Kidney capillary endothelial cell (primary cell): ENCODE measurements around the gene FOLR3.
"Not testable (repeated sequence)": the region's sequence is repeated elsewhere in the genome, so short reads cannot be mapped to it uniquely, and the experiment has no call there.

ENCODE experiments used
- DNase-seq: peaks from one replicate; pipeline ENCODE4 v3.0.0-alpha.2; 2018; ENCODE audit warnings: low spot score

Gene FOLR3

DNA sequence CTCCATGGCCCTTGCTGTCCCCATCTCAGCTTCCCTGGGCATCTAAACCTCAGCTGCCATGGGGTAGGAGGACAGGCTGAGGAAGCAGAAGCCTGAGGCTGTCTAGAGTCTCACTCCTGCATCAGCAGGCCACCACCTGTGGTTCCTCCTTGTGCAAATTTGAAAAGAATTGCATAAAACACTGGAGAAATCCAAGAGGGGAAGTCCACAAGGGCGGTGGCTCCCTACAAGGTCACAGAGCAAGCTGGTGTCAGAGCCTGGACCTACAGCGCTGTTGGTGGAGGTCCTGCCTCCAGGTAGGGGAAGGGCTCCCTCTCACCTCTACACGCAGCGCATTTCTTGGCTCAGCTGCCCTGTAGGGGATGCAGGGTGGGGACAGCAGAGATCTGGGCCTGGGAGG lies at the start of gene FOLR3:
Gene FOLR3, plus strand, starts transcription at position 253 of the 400 bp plus-strand sequence. CDS start 228 bp downstream, outside the sequence.
- not testable (repeated sequence) for DNase-seq

DNA sequence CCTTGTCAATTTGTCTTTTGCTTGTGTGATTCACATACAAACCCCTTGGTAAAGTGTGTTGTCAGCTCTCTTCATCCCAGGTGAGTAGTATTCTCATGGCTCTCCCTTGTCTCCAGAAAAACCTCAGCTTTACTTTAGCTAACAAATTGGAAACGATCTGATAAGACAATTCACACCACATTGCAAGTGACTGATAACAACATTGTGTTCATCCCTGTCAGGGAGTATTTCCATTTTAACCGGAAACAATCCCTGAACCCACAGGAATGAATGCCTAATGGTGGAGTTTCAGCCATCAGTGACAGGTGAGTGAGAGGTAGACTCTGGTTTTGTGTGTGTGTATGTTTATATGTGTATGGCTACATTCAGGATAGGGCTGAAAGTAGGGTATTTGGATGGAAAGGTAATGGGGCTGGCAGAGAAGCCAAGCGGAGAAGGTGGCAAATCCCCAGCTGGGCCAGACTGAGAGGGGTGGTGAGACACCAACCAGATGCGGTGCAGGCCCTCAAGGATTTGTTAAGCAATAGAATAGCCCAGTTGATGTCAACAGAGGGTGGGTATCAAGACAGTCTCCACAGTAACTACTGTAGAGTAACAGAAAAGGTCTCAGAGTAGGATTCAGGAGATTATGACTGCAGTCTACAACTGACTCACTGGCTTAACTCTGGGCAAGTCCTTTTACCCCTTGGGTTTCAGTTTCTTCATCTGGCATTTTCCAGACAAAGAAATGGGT lies 47.3 kb upstream of the FOLR3 start:
- no peak for DNase-seq

DNA sequence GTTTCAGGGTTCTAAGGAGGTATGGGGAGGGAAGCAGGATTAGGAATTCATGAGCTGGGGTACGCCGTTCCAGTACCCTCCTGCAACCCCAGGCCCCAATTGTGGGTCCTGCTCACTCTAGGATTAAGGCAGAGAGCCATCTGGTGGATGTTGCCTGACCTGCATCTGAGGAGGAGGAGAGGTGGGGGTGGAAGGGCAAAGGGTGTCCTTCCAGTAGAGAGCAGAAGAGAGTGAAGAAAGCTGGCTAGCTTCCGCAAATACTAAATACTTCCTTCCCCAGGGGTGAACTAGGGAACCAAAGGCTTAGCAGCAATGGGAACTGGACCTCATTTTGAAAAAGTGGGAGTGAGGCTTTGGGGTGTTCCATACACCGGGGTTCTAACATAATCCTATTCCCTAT lies 44.2 kb upstream of the FOLR3 start:
- DNase-seq: no peak

DNA sequence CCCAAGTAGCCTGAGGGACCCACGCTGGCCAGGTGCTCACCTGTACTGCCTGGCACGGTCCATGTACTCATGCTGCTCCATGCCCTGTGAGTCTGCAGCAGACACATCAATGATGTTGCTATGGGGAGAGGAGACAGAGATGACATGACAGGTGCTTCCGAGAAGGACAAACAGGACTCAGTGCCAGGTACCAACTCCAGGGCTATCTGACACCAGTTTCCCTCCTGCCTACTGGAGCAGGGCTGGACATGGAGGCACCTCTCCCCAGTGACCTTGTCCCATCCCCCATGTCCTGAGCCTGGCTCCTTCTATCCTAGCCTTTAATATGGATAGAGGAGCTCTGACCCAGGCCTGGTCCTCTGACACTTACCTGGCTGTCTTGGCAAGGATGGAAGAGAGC lies 36.8 kb upstream of the FOLR3 start:
- no peak for DNase-seq

DNA sequence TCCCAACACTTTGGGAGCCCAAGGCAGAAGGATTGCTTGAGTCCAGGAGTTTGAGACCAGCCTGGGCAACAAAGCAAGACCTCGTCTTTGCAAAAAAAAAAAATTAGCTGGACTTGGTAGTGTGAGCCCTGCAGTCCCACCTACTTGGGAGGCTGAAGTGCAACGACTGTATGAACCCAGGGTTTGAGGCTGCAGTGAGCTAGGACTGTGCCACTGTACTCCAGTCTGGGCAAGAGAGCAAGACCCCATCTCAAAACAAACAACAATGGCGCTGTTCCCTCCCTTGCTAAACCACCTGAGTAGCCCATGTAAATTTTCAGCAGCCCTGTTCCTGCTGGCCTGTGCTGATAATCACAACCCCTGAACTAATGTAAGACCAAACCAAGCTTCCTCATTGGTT lies 35.5 kb upstream of the FOLR3 start:
- no peak for DNase-seq

DNA sequence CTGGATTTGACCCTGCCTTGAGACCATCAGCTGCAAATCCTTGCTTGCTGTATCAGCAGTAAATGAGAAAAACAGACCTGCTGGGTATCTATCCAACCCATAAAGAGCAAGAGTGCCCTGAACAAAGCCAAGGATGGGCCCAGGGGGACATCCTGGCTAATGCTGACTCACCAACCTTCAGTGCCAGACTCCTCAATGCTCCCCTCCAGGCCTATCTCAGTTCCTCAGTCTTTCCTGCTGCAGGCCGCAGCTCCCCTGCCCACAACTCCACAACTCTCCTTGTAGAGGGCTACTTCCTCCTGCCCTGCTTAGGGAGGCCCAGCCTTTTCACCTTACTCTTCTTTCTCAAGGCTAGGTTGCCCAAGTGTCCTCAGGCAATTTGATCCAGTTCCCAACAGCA lies 35.1 kb upstream of the FOLR3 start:
- DNase-seq: no peak

DNA sequence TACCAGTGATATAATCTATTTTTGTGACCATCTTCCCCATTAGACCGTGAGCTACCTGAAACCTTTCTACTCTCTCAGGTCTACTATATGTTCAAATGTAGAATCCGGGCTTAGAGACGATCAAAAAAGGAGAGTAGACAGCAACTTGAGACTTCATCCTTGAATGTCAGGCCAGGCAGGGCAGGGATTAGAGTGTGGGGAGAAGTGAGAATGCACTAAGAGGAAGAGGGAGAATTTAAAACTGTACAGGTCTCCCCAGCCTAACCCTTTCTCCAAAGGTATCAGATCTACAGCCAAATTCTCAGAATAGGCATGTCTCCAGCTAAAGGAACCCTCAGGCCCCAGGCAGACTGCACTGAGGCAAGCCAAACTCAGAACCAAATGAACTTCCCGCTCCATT lies 33.4 kb upstream of the FOLR3 start:
- no peak for DNase-seq

DNA sequence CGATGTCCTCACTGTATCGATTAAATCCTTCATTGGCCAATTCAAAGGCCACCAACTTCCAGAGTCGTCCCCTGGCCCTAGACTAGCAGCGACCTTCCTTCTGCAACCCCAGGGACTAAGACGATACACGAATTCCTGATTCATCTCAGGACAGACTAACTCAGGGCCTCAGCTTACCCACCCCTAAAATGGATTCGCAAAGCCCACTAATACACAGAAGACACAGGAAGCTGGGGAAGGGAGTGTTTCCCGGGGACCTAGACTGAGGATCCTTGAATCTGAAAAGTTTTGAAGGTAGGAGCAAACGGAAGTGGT lies 32.9 kb upstream of the FOLR3 start:
- no peak for DNase-seq

DNA sequence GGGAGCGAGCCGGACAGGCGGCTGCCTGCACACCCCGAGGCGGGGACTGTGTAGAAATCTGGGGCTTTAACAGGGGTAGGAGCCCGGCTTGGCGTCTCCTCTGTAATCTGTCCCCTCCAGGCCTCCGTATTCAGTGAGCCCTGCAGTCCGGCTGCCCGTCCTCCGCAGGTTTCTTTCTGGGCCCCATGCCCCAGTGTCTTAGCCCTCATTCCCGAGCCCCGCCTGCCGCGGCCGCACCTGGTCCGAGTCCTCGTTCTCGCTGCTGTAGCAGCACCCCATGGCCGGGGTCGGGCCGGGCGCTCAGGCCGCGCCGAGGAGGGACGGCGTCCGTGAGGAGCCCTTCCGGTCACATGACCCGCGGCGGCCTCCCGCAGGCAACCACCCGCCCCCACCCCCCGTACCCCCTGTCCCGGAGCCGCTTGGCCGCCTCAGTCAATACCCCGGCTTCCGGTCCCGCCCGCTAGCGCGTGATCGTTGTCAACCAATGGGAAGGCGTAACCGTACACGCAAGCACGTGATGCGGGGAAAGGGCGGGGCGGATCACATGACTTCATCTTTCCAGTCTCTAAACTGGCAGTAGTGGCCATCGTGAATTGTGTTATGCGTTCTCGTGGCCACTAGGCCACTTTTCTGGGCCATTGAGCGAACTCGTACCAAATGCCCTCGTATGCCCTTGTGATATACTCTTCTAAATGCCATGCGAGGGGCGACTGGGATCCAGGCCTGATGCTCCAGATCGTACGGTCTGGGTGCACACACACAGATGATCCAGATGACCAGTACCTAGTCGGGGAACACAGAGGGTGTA lies 32.4 kb upstream of the FOLR3 start, which contains the start of gene LAMTOR1:
Gene LAMTOR1, minus strand, starts transcription at position 352 of the 808 bp plus-strand sequence. Its CDS starts 73 bp downstream, at position 279.
- DNase-seq: peak; percentile 99

DNA sequence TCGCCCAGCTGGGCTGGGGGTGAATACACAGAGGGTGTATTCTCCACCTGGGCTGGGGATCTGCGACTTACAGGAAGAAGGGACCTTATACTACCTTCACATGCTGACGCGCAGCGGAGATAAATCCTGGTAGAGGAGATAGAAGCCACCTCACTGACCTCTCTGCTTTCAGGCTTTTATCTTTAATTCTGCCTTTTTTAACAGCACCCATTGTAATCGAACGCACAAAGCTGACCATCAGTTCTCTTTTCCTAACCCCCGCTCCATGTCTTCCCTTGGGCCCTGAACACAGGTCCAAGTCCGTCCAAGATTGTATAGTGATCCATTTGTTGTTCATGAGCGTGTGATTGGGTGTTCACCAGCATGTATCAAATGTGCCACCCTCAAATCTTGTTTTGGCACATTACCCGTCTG lies 31.8 kb upstream of the FOLR3 start:
- no peak for DNase-seq

DNA sequence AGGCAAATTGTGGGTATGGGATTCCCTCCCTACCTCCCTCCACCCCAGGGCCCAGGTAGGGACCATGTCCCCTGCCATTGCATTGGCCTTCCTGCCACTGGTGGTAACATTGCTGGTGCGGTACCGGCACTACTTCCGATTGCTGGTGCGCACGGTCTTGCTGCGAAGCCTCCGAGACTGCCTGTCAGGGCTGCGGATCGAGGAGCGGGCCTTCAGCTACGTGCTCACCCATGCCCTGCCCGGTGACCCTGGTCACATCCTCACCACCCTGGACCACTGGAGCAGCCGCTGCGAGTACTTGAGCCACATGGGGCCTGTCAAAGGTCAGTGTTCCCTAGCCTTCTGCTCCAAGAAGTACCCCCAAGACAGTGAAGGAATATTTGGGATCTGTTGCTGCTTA lies 29.6 kb upstream of the FOLR3 start, which contains the start of gene TOMT:
Gene TOMT, plus strand, starts transcription at position 37 of the 400 bp plus-strand sequence. Its CDS starts 28 bp downstream, at position 65.
- DNase-seq: no peak

DNA sequence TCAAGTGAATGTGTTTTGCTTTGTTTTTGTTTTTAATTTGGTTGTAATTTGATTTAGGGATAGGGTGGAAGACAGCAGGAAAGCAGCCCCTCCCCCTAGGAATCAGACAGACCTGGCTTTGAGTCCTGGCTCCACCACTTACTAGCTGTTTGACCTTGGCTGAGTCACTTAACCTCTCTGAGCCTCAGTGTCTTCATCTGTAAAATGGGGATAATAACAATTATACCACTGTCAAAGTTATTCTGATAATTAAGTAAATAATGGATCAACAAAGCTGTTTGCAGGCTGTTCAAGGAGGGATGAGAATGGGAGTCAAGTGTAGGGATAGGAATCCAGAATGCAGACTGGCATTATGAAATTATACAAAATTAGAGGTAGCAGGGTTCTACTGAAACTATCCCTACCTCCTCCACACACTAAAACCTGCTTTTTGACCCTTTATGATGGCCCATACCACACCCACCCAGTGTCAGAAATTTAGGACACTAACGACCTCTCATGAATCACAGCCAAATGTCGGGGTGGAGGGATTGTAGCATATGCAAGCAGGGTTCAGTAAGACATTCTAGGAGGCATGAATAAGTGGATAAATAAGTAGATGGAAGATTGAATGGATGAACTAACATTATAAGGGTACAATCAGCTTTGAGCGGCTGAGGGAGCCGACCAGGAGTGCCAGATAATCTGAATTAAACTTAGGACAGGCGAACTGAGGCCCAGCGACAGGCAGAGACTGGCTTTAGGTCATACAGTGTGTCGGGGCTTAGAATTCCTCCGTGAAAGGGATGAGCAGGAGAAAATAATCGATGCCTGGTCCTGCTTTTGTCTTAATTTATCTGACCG lies 24.0 kb upstream of the FOLR3 start:
- no peak for DNase-seq

DNA sequence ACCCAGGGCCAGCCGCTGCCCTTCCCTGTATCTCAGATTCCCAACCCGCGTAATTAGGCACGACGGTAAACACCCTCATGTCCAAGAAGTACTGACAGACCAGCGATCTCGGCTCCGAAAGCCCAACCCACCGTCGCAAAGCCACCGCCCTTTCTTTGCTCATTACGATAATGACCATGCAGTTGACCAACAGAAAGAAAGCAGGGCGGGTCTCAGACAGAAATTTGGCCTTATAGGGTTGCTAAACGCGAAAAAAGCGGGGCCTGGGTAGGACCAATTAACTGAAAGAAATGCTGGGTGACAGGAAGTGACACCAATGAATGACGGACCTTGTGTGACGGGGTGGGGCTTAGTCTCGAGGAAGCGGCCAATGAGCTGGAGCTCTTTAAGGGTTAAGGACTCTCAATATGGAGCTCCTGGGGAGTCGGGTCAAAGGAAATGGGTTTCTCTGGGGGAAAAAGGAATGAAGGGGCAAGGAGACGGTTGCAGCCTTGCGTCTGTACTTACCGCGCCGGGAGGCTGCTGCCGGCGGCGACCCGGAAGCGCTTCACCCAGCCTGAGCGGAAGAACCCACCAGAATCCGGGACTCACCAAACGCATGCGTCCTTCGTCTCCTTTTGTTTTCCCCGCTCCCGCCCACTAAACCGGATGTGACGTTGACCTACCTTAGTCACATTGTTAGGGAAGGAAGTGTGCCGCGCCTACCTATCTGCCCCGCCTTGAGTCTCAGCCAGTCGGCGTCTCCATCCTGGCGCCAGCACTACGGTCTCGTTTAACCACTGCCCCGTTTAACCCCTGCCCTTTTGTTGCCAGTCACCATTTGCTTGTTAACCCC lies 23.2 kb upstream of the FOLR3 start, which contains the start of gene ANAPC15:
Gene ANAPC15, minus strand, starts transcription at position 553 of the 835 bp plus-strand sequence. CDS start 1,419 bp downstream, outside the sequence.
- DNase-seq: peak; percentile 100

DNA sequence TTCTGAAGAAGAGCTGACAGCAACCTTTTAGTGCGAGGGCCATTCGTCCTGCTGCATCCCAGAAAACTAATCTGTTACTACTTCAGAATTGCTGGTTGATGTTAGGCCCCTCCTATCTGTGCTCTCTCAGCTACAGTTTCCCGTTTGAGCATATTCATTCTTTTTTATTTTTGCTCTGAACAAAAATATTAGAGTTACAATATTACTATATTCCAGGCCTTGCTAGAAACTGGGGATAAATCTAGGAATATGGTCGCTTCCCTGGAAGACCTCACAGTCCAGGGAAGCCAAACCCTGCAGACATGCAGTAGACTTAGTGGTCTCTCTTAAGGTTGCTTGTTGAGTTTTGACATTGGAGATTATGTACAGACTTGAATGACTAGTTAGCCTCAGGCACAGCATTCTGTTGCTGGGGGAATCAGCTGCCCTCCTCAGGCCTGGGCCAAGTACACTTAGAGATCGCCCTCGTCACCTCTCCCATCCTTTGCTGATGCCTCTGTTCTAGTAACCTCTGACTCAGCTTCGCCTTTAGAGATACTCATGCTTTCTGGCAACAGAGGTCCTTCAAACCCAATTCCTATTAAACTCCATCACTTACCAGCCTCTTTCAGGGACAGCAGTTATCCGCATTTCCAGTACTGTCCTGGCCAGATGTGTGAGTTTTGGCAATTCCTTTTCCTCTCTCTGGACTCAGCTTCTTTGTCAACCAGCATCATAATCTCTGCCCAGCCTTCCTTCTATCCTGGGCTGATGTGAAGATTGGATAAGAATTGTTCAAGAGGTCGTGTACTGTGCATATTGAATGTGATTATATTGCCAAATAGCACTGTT lies 22.3 kb upstream of the FOLR3 start:
- DNase-seq: no peak

DNA sequence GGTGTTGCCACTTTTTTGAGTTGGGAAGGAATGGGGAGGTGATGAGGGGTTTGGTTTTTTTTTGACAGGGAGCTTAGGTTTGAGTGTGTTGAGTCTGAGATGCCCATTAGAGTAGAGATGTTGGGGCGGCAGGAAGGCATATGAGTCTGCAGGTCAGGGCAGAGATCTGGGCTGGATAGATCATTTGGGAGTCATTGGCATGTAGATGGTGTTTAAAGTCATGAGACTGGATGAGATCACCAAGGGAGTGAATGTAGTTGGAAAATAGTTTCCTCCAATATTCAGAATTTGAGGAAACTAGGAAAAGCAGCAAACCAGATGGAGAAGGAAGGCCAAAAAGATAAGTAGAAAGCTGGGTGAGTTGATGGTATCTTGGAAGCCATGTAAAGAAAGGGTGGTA lies 21.0 kb upstream of the FOLR3 start:
- DNase-seq: no peak

DNA sequence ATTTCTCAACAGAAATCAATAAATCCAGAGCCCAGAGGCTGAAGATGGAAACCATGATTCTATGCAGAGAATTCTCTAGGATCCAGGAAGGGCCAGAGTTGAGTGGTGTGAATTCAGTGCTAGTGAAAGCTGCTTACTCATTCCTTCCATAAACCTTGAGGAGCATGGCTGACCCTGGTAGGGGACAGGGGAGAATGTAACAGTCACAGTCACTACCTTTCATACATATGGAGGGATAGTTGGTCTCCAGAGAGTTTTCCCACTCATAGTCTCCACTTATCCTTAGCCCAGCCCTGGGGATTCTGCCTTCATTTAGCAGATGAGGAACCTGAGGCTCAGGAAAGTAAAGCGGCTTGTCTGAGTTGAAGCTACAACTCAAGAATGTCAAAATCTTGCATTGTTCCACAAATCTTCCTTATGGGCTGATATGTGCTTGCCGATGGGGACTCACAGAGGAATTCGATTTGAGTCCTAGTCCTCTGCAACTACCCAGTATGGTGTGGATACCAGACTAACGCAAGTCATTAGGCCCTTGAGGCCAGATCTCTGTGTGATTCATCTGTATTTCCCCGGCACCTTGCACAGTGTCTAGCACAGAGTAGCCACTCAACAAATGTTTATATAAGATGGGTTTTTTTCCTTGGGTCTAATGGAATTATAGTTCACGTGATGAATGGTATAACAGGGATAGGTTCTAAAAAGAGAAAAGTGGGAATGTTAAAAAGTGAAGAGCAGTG lies 19.3 kb upstream of the FOLR3 start:
- no peak for DNase-seq

DNA sequence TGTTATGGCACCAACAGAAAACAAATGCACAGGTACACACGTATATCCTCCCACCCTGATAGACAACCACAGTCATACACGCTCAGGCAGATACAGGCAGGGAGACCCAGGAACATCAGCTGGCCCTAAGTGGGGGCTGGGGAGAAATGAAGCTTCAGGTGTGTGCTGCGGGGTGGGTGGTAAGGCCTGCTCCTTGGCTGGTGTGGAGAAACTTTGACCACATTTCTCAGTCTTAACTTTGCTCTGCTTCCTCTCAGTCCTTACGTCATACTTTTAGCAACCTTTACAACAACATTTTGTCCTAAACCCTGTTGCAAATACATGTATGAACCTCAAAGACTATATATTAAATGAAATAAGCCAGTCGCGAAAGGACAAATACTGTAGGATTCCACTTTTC lies 16.3 kb upstream of the FOLR3 start:
- no peak for DNase-seq

DNA sequence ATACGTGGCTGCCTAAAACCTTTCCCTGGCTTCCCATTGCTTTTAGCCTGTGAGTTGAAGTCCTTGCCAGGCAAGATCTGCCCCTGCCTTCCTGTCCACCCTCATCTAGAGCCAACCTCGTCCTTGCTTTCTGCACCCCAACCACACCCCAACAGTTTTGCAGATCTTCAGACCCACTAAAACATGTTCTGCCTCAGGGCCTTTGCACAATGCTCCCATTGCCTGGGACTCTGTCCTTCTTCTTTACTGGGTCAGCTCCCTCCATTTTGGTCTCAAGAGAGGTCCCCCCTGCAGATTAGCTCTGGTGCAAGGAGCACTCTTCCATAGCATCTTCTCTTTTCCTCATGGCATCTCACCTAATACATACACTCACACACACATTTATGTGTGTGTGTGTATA lies 14.6 kb upstream of the FOLR3 start:
- no peak for DNase-seq

DNA sequence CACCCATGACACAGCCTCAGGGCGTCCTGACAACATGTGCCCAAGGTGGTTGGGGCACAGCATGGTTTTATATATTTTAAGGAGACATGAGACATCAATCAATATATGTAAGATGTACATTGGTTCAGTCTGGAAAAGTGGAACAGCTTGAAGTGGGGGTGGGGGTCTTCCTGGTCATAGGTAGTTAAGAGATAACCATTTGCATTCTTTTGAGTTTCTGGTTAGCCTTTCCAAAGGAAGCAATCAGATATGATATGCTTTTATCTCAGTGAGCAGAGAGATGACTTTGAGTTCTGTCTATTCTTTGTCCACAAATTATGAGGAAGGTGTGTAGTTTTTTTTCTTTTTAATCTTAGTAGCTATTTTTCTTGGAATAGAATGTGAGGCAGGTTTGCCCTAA lies 12.9 kb upstream of the FOLR3 start:
- DNase-seq: no peak
